Upper lobe of left lung (tissue), 4 donors: Measurements from ENCODE around the gene ZSCAN25.
"Not testable (repeated sequence)": the region's sequence is repeated elsewhere in the genome, so short reads cannot be mapped to it uniquely, and the experiment has no call there.

Experiments used
- POLR2A ChIP-seq, 4 donors: fragments of 450-650 bp; IDR thresholded peaks; one replicate each; pipeline ENCODE4 v1.5.1; 2016 to 2017; ENCODE audit warnings: antibody characterized with exemption in 4 of 4, mild to moderate bottlenecking in 2 of 4
- POLR2AphosphoS5 ChIP-seq, 2 donors: sonication (generic); formaldehyde crosslinking; IDR thresholded peaks; one replicate each; pipeline ENCODE4 v1.5.1; 2017; ENCODE audit warnings: antibody characterized with exemption in 2 of 2
- TF ChIP-seq, protein P1 (sequence below), 6 experiments: fragments of 450-650 bp in 4 of 6; fragments of 200-600 bp in 2 of 6; sonication (generic) in 2 of 6; IDR thresholded peaks; one replicate each; pipeline ENCODE4 v1.5.1; 2016 to 2019; ENCODE audit warnings: antibody characterized with exemption in 6 of 6

DNA sequence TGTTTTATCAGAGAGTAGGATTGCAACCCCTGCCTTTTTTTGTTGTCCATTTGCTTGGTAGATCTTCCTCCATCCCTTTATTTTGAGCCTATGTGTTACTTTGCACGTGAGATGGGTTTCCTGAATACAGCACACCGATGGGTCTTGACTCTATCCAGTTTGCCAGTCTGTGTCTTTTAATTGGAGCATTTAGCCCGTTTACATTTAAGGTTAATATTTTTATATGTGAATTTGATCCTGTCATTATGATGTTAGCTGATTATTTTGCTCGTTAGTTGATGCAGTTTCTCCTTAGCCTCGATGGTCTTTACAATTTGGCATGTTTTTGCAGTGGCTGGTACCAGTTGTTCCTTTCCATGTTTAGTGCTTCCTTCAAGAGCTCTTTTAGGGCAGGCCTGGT, 41.1 kb downstream of the ZSCAN25 start:
- not testable (repeated sequence) for TF ChIP-seq POLR2A, POLR2AphosphoS5 (IDR thresholded peaks at IDR 0.05)
- TF ChIP-seq, protein P1, sequence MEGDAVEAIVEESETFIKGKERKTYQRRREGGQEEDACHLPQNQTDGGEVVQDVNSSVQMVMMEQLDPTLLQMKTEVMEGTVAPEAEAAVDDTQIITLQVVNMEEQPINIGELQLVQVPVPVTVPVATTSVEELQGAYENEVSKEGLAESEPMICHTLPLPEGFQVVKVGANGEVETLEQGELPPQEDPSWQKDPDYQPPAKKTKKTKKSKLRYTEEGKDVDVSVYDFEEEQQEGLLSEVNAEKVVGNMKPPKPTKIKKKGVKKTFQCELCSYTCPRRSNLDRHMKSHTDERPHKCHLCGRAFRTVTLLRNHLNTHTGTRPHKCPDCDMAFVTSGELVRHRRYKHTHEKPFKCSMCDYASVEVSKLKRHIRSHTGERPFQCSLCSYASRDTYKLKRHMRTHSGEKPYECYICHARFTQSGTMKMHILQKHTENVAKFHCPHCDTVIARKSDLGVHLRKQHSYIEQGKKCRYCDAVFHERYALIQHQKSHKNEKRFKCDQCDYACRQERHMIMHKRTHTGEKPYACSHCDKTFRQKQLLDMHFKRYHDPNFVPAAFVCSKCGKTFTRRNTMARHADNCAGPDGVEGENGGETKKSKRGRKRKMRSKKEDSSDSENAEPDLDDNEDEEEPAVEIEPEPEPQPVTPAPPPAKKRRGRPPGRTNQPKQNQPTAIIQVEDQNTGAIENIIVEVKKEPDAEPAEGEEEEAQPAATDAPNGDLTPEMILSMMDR (IDR thresholded peaks at IDR 0.05) = not testable (repeated sequence)
